HepG2 (cell line): ENCODE results near the gene POLA2. TPM values are rescaled to one million over a fixed set of nuclear protein-coding genes. Genes with fewer than 3 reads are reported as not detected.

Experiments used
- ATAC-seq: fragments of 200-7000 bp; cut with Tn5 transposase; 3 replicates; pipeline ENCODE4 v1.9.1; 2020; ENCODE audit warnings: mild to moderate bottlenecking, moderate library complexity
- BruUV-seq: library from RNA; stranded (reverse); fragments of 400-500 nt; replicated peaks from 2 replicates; lab custom pipeline; 2021; lab: Mats Ljungman, UMichigan
- CTCF ChIA-PET: fragments of 300-600 bp; formaldehyde crosslinking; extraction: SDS; loops from one replicate; lab custom pipeline; 2021; ENCODE audit warnings: low total read pairs, inconsistent platforms, low intra/inter-chr PET ratio; lab: Yijun Ruan, JAX
- POLR2A ChIA-PET: fragments of 350-600 bp; sonication (Branson Sonifier 250); formaldehyde crosslinking; loops from one replicate; lab custom pipeline; 2020; ENCODE audit warnings: antibody characterized with exemption, inconsistent platforms; lab: Yijun Ruan, JAX
- DNase-seq: peaks from one replicate; pipeline ENCODE4 v3.0.0-alpha.2; 2015; ENCODE audit warnings: low spot score
- FAIRE-seq: peaks from 3 replicates; lab custom pipeline; 2011; peaks lifted over from hg19 to GRCh38; lab: Jason Lieb, UNC
- H2AFZ ChIP-seq: one replicate; pipeline ENCODE4 v1.6.1; 2011; ENCODE audit warnings: low read length, inconsistent platforms
- H3K27ac ChIP-seq: fragments of 300-600 bp; 3 replicates; pipeline ENCODE4 v1.8.0; 2011; ENCODE audit warnings: mixed run types, mild to moderate bottlenecking, mixed read lengths, low read length, inconsistent platforms; ENCODE audit not compliant: insufficient read depth; ENCODE audit errors: extremely low read length
- H3K27me3 ChIP-seq, 2 experiments: fragments of 200-600 bp in 1 of 2; 2 replicates in 1 of 2; 3 replicates in 1 of 2; pipeline versions ENCODE4 v1.6.0 to v1.8.0; 2011; ENCODE audit warnings: low read length in 2 of 2, mild to moderate bottlenecking in 2 of 2, moderate library complexity in 2 of 2, inconsistent platforms in 1 of 2; ENCODE audit not compliant: insufficient read depth in 2 of 2, control insufficient read depth in 1 of 2
- H3K36me3 ChIP-seq, 2 experiments: fragments of 200-600 bp in 1 of 2; replicated peaks in 1 of 2; 2 replicates in 1 of 2; 3 replicates in 1 of 2; pipeline versions ENCODE4 v1.5.1 to v1.8.0; 2011; ENCODE audit warnings: low read length in 2 of 2, inconsistent platforms in 1 of 2; ENCODE audit not compliant: insufficient read depth in 2 of 2, control insufficient read depth in 1 of 2
- H3K4me1 ChIP-seq: 2 replicates; pipeline ENCODE4 v1.5.1; 2012; ENCODE audit warnings: low read length, inconsistent platforms; ENCODE audit not compliant: insufficient read depth
- H3K4me2 ChIP-seq: 2 replicates; pipeline ENCODE4 v1.6.0; 2011; ENCODE audit warnings: low read depth, low read length, inconsistent platforms
- H3K4me3 ChIP-seq, 3 experiments: fragments of 200-600 bp in 1 of 3; sonication (generic), shearing (Covaris generic) in 1 of 3; replicated peaks in 1 of 3; 2 replicates each; pipeline ENCODE4 v1.5.1; 2011 to 2016; ENCODE audit warnings: low read length in 3 of 3, inconsistent platforms in 2 of 3, low read depth in 2 of 3, mild to moderate bottlenecking in 2 of 3, control low read depth in 1 of 3, mixed read lengths in 1 of 3; ENCODE audit not compliant: insufficient read depth in 1 of 3
- H3K79me2 ChIP-seq: one replicate; pipeline ENCODE4 v1.6.1; 2011; ENCODE audit warnings: low read length, inconsistent platforms; ENCODE audit not compliant: insufficient read depth
- H3K9ac ChIP-seq: 2 replicates; pipeline ENCODE4 v1.6.0; 2011; ENCODE audit warnings: mild to moderate bottlenecking, low read depth, low read length, inconsistent platforms; ENCODE audit not compliant: insufficient read depth
- H3K9me3 ChIP-seq: 2 replicates; pipeline ENCODE4 v1.5.1; 2012; ENCODE audit warnings: mild to moderate bottlenecking, low read length
- H4K20me1 ChIP-seq: 2 replicates; pipeline ENCODE4 v1.6.0; 2011; ENCODE audit warnings: inconsistent platforms, mild to moderate bottlenecking, low read length, moderate library complexity; ENCODE audit not compliant: insufficient read depth
- ADNP ChIP-seq: sonication (generic); formaldehyde crosslinking; IDR thresholded peaks from 2 replicates; pipeline ENCODE4 v1.4.0; 2020; ENCODE audit warnings: missing genetic modification reagents
- BORCS8-MEF2B ChIP-seq: sonication (generic); formaldehyde crosslinking; IDR thresholded peaks from 2 replicates; pipeline ENCODE4 v1.8.0; 2022; ENCODE audit warnings: mild to moderate bottlenecking, missing genetic modification reagents
- ERF ChIP-seq: IDR thresholded peaks from 2 replicates; pipeline ENCODE4 v1.6.1; 2018; ENCODE audit warnings: missing biosample characterization, missing genetic modification reagents
- GLI4 ChIP-seq: sonication (generic); formaldehyde crosslinking; IDR thresholded peaks from 2 replicates; pipeline ENCODE4 v1.5.1; 2020; ENCODE audit warnings: missing genetic modification reagents, mild to moderate bottlenecking, moderate library complexity, borderline replicate concordance
- IKZF5 ChIP-seq: IDR thresholded peaks from 2 replicates; pipeline ENCODE4 v1.6.1; 2018; ENCODE audit warnings: missing genetic modification reagents, mild to moderate bottlenecking, missing compliant biosample characterization
- MEIS2 ChIP-seq: sonication (generic); formaldehyde crosslinking; IDR thresholded peaks from 2 replicates; pipeline ENCODE4 v1.9.0; 2021; ENCODE audit warnings: mild to moderate bottlenecking, missing genetic modification reagents
- MXD1 ChIP-seq: sonication (generic); formaldehyde crosslinking; IDR thresholded peaks from 2 replicates; pipeline ENCODE4 v1.4.0; 2020; ENCODE audit warnings: mild to moderate bottlenecking, missing genetic modification reagents
- SALL1 ChIP-seq: sonication (generic); formaldehyde crosslinking; IDR thresholded peaks from 2 replicates; pipeline ENCODE4 v1.8.0; 2022; ENCODE audit warnings: mild to moderate bottlenecking, missing genetic modification reagents
- SAP130 ChIP-seq: IDR thresholded peaks from 2 replicates; pipeline ENCODE4 v1.6.1; 2016; ENCODE audit warnings: low read depth
- SNAI1 ChIP-seq: sonication (generic); formaldehyde crosslinking; IDR thresholded peaks from 2 replicates; pipeline ENCODE4 v1.5.0; 2020; ENCODE audit warnings: mild to moderate bottlenecking, missing genetic modification reagents, borderline replicate concordance
- TP53 ChIP-seq: sonication (generic); formaldehyde crosslinking; conservative IDR thresholded peaks from 2 replicates; pipeline ENCODE4 v1.4.0; 2020; ENCODE audit warnings: missing genetic modification reagents
- ZBTB20 ChIP-seq: sonication (generic); formaldehyde crosslinking; IDR thresholded peaks from 2 replicates; pipeline ENCODE4 v1.8.1; 2023; ENCODE audit warnings: missing genetic modification reagents, low read depth, mild to moderate bottlenecking, borderline replicate concordance
- ZFP36 ChIP-seq: fragments of 150-350 bp; IDR thresholded peaks from 2 replicates; pipeline ENCODE4 v1.6.1; 2018; ENCODE audit warnings: borderline replicate concordance, low read length, low read depth; ENCODE audit not compliant: partially characterized antibody
- ZNF280B ChIP-seq: sonication (generic); formaldehyde crosslinking; IDR thresholded peaks from 2 replicates; pipeline ENCODE4 v1.5.0; 2020; ENCODE audit warnings: missing genetic modification reagents, mild to moderate bottlenecking, borderline replicate concordance
- ZNF333 ChIP-seq: sonication (generic); formaldehyde crosslinking; IDR thresholded peaks from 2 replicates; pipeline ENCODE4 v1.4.0; 2020; ENCODE audit warnings: mild to moderate bottlenecking, missing genetic modification reagents, borderline replicate concordance
- ZNF350 ChIP-seq: sonication (generic); formaldehyde crosslinking; IDR thresholded peaks from 2 replicates; pipeline ENCODE4 v1.4.0; 2020; ENCODE audit warnings: mild to moderate bottlenecking, low read depth, missing genetic modification reagents, borderline replicate concordance
- ZNF619 ChIP-seq: sonication (generic); formaldehyde crosslinking; IDR thresholded peaks from 2 replicates; pipeline ENCODE4 v1.4.0; 2020; ENCODE audit warnings: mild to moderate bottlenecking, missing genetic modification reagents
- ZSCAN29 ChIP-seq: sonication (generic); formaldehyde crosslinking; conservative IDR thresholded peaks from 2 replicates; pipeline ENCODE4 v1.4.0; 2020; ENCODE audit warnings: mild to moderate bottlenecking, missing genetic modification reagents
- WGBS: methylation state at CpG from one replicate; pipeline ENCODE4 v1.1.6; 2017; ENCODE audit warnings: low lambda C conversion rate; 5-methylcytosine and 5-hydroxymethylcytosine counted together
- in situ Hi-C: cut with HindIII; loops from 2 replicates; pipeline ENCODE4 v1.10.0; 2017; ENCODE audit warnings: low pct_unique_long_range_greater_than_20kb; ENCODE audit not compliant: extremely low pct_ligation_motif_present
- intact Hi-C: fragments of 100-400 bp; cut with micrococcal nuclease; formaldehyde crosslinking; loops from one replicate; pipeline ENCODE4 v1.10.0; 2022; ENCODE audit not compliant: unreplicated experiment
- polyA plus RNA-seq, 8 experiments: library from polyadenylated mRNA; depleted of rRNA in 3 of 8; stranded (reverse) in 7 of 8; unstranded in 1 of 8; fragments of >200 nt; fragmentation: Illumina TruSeq in 4 of 8; extraction: Trizol in 4 of 8; gene quantifications; 2 replicates each; pipeline versions ENCODE4 v1.2.1 to v1.2.3, GENCODE V29; 2011 to 2016; ENCODE audit warnings: low read depth in 4 of 8, missing spikeins in 1 of 8, mixed read lengths in 1 of 8; ENCODE audit not compliant: insufficient read depth in 1 of 8
- total RNA-seq, 5 experiments: library from RNA; depleted of rRNA; stranded (reverse); fragments of >200 nt; fragmentation: Illumina TruSeq; extraction: Trizol; gene quantifications; 2 replicates each; pipeline ENCODE4 v1.2.3, GENCODE V29; 2016; ENCODE audit warnings: low read depth in 1 of 5

Gene POLA2
- total and polyA plus RNA-seq, 2 of the 13 experiments (the other 11 are each of a cell fraction or from before 2014, with no cell fraction given), result 9.7 to 15.6 TPM

DNA sequence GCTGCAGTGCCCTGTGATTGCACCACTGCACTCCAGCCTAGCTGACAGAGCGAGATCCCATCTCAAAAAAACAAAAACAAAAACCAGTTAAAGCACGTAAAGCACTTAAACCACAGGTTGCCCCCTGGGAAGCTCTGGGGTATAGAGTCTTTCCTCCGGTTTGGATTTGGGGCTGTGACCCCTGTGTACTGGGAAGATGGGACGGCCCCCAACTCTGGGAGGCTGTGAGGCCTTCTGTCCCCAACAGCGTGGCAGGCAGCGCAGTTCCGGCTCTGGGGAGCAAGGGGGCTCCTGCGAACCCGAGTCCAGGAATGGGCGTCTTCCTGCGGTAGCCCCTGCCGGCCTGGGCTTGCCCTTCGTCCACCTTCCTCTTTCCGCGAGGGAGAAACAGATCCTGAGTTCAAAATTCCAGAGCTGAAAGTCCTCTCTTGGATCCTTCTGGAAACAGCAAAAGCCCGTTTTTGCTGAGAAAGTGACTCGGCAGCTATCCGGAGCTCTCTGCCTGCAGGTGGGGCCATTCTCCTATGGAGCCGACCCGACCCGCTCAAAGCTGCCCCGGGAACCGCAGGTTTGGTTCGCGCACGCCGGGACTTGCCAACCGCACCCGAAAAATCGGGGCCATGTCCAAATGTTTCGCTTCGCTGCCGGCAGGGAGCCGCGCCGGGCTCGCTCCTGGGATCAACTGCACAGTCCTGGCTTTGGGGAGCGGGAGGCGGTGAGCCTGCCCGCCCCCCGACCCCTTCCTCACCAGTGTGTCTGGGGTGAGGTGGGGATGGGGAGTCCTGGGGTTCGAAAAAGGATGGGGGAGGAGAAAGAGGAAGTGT, 36.3 kb upstream of the POLA2 start:
- intact Hi-C loops (loop anchor here (1.0 kb wide), 1 partner anchor 25 kb away; no protein-coding TSS in a partner anchor), in situ Hi-C loops (no loop called here)
- peak overlapping the region; percentile 66 to 79 (median 66) for H3K4me3 ChIP-seq
- peaks cover 19% of the 10 kb centered on the region for H3K4me1 ChIP-seq
- CTCF ChIA-PET, result interaction anchor here (1.0 to 2.2 kb wide), 5 partner anchors 21 to 90 kb away, joined by 3 to 20 read pairs (median 4); partner anchors contain the start of gene CDC42EP2
- H3K4me2 ChIP-seq, result peak overlapping the region; percentile 91
- peaks cover 0 to 8% of the 10 kb centered on the region in 2 experiments; a peak in 1 of 5 replicates for H3K27me3 ChIP-seq
- peak overlapping the region; percentile 67 for H3K9ac ChIP-seq
- no peaks in the 10 kb centered on the region for H3K36me3 ChIP-seq
- no peaks in the 10 kb centered on the region for H4K20me1 ChIP-seq
- ATAC-seq (peak; percentile 92), FAIRE-seq (no peak), DNase-seq (peak; percentile 47)
- no peak overlapping the region for H3K27ac ChIP-seq
- no peaks in the 10 kb centered on the region for H3K79me2 ChIP-seq
- no peaks in the 10 kb centered on the region for H3K9me3 ChIP-seq
- peak overlapping the region; percentile 85 for H2AFZ ChIP-seq
- POLR2A ChIA-PET, result interaction anchor here (0.7 to 2.4 kb wide), 10 partner anchors 25 to 116 kb away, joined by 3 to 10 read pairs (median 6); partner anchors contain the start of genes CAPN1, CDC42EP2, DPF2 and FAU
- WGBS, result 2% methylated on average over 18 of the region's 42 CpGs
- BruUV-seq, result no TSS peak
- TF ChIP-seq ZNF280B (0 out of 2 replicates have a peak, but pooled peaks have one; percentile 36), GLI4 (CRISPR knock-in tag) (no peak), ADNP (CRISPR knock-in tag) (no peak), MEIS2 (CRISPR knock-in tag) (peak; percentile 56; the same call in 1 of the 2 replicates), BORCS8-MEF2B (peak; percentile 66; the same call in 1 of the 2 replicates), MXD1 (peak; percentile 10; the same call in 1 of the 2 replicates), ZBTB20 (CRISPR knock-in tag) (peak; percentile 18; the same call in 1 of the 2 replicates), ZFP36 (no peak), ZNF350 (CRISPR knock-in tag) (peak; percentile 55; the same call in 1 of the 2 replicates), ZNF333 (no peak), TP53 (0 out of 2 replicates have a peak, but pooled peaks have one; percentile 35), SNAI1 (CRISPR knock-in tag) (peak; percentile 60; the same call in 1 of the 2 replicates), ZSCAN29 (CRISPR knock-in tag) (0 out of 2 replicates have a peak, but pooled peaks have one; percentile 51), SALL1 (CRISPR knock-in tag) (peak; percentile 49; the same call in 1 of the 2 replicates), ZNF619 (CRISPR knock-in tag) (0 out of 2 replicates have a peak, but pooled peaks have one; percentile 67), IKZF5 (CRISPR knock-in tag) (0 out of 2 replicates have a peak, but pooled peaks have one; percentile 21), SAP130 (CRISPR knock-in tag) (peak; percentile 60), ERF (peak; percentile 31; the same call in 1 of the 2 replicates)
